Measurements from ENCODE around the gene PLA2G15.

Gene PLA2G15

GRCh38 chr16:68233085-68233834 is 11.9 kb upstream of the PLA2G15 start:
- no peak for DNase-seq

GRCh38 chr16:68233835-68234187 is 11.4 kb upstream of the PLA2G15 start:
- no peak for DNase-seq

GRCh38 chr16:68234188-68235107 is 10.7 kb upstream of the PLA2G15 start:
- DNase-seq, result peak in 1 of 2 experiments; percentile 69

- peak; percentile 20 to 68 for DNase-seq
Measured at GRCh38 chr16:68235108-68235886, 9.9 kb upstream of the PLA2G15 start.

GRCh38 chr16:68235887-68236136 is 9.4 kb upstream of the PLA2G15 start, which contains the start of gene ESRP2:
TSS of gene ESRP2 (minus strand) at chr16:68236127. CDS start at chr16:68236045, 82 bp downstream.
- no peak for DNase-seq

- peak; percentile 61 to 89 for DNase-seq
Measured at GRCh38 chr16:68236137-68236825, 8.9 kb upstream of the PLA2G15 start.

GRCh38 chr16:68236826-68237242 is 8.3 kb upstream of the PLA2G15 start:
- peak in 1 of 2 experiments; percentile 44 for DNase-seq

GRCh38 chr16:68237243-68238028 is 7.7 kb upstream of the PLA2G15 start:
- DNase-seq, result peak; percentile 93 to 97

- DNase-seq, result no peak
Measured at GRCh38 chr16:68238029-68238345, 7.2 kb upstream of the PLA2G15 start.

GRCh38 chr16:68242085-68242484 is 3.1 kb upstream of the PLA2G15 start:
- DNase-seq, result no peak

- DNase-seq, result no peak
Measured at GRCh38 chr16:68242926-68243858, 2.0 kb upstream of the PLA2G15 start.

GRCh38 chr16:68244481-68244902 is 681 bp upstream of the PLA2G15 start:
- DNase-seq, result no peak

GRCh38 chr16:68246121-68246520 is 948 bp downstream of the PLA2G15 start:
- no peak for DNase-seq

- DNase-seq, result no peak
Measured at GRCh38 chr16:68246666-68247065, 1.5 kb downstream of the PLA2G15 start.

- no peak for DNase-seq
Measured at GRCh38 chr16:68247400-68247799, 2.2 kb downstream of the PLA2G15 start.

GRCh38 chr16:68247932-68248331 is 2.8 kb downstream of the PLA2G15 start:
- no peak for DNase-seq

GRCh38 chr16:68249371-68249770 is 4.2 kb downstream of the PLA2G15 start:
- no peak for DNase-seq

GRCh38 chr16:68250951-68251350 is 5.8 kb downstream of the PLA2G15 start:
- no peak for DNase-seq

- no peak for DNase-seq
Measured at GRCh38 chr16:68251832-68252231, 6.7 kb downstream of the PLA2G15 start.

GRCh38 chr16:68252383-68252782 is 7.2 kb downstream of the PLA2G15 start:
- no peak for DNase-seq

- DNase-seq, result no peak
Measured at GRCh38 chr16:68253721-68254120, 8.5 kb downstream of the PLA2G15 start.
